ENCODE measurements around the gene TMEM120B. TPM values are rescaled to one million over a fixed set of nuclear protein-coding genes. Genes with fewer than 3 reads are reported as not detected.

TMEM120B gene
- polyA plus RNA-seq, 3 donors, result 10.4 to 16.8 (median 15.7) TPM

- DNase-seq, result no peak
Measured at GRCh38 chr12:121801595-121802484, 89.3 kb downstream of the TMEM120B start.

GRCh38 chr12:121802485-121802842 is 89.9 kb downstream of the TMEM120B start:
- no peak for DNase-seq

DNA sequence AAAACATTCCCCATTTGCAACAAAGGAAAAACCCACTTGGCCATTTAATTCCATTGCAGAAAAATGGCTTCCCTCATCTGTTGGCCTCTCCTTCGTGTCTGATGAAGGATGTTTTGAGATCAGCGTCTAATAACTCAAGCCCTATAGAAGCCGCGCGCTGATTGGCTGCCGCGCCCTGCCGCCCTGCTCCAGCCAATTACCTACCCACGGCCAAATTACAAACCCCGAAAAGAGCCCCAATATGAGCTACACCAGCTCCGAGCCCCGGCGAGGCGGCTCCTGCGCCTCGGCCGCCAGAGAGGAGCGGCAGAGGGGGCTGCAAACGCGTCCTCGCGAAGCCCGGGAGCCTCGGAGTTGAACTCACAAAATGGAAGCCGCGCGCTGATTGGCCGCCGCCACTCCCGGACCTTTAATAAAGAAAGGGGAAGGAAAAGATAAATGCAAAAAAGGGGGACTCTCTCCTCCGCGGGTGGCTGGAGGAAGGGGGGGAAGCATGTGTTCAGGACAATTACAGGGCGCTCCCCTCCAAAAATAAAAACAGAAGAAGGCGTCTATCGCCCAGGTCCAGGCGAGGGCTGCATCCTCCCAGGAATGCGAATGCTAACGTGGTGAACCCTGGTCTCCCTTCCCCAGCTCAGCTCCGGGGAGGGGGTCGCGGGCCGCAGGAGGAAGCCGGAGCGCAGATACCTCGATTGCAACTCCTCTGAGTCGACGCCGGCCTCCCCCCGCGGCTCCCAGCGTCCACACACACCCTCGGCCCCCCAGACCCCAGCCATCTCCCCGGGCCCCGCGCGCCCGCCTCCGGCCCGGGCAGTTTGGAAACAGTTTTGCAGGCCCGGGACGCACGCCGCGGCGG is 90.5 kb downstream of the TMEM120B start:
- DNase-seq, result peak; percentile 96

DNA sequence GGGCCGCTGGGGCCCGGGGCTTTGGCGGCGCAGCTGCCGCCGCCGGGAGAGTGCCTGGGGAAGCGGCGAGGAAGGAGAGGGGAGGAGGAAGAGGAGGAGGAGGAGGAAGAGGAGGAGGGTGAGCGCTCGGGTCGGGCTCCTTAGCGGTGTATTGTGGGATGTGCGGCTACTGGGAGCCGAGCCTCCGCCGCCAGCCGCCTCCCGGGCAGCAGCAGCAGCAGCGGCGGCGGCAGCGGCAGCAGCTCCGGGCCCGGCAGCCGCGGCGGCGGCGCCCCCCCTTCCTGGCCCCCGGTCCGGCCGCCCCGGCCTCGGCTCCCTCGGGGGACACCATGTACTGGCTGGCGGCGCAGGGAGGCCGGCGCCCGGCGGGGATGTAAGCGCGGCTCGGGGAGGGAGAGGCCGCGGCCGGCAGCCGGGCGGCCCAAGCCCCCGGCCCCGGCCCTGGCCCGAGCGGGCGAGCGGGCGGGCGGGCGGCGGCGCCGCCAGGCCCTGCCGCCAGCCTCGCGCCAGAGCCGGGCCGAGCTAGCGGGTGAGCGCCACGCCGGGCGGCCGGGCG is 91.4 kb downstream of the TMEM120B start, which contains the start of gene SETD1B:
SETD1B (plus strand) TSS at position 149 of the 556 bp plus-strand sequence. CDS start 729 bp downstream, outside the sequence.
- no peak for DNase-seq

GRCh38 chr12:121804417-121805111 is 92.0 kb downstream of the TMEM120B start:
- DNase-seq, result no peak

- no peak for DNase-seq
Measured at GRCh38 chr12:121805171-121806008, 92.8 kb downstream of the TMEM120B start.

DNA sequence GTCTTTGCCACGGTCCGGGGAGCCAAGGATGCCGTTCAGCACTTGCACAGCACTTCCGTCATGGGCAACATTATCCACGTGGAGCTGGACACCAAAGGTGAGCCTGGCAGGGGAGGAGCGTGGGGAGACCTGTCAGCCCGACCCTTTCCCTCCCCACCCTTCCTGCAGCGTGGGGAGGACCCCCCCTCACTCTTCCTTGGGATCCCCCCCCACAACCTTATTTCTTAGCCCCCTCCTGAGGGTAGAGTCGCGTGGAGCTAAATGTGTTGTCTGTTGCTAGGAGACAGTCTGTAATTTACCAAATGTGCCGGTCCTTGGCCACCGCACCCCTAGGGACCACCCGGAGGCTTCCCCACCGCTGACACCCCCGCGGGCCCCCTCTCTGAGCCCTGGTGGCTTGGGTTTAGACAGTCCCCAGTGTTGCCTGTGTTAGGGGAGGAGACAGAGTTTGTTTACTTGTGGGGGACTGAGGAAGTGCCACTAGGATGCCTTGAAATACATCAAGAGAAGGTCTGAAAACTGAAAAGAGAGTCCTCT is 93.5 kb downstream of the TMEM120B start:
- DNase-seq, result no peak

- no peak for DNase-seq
Measured at GRCh38 chr12:121806546-121807423, 94.2 kb downstream of the TMEM120B start.

- DNase-seq, result no peak
Measured at GRCh38 chr12:121807642-121808347, 95.2 kb downstream of the TMEM120B start.

GRCh38 chr12:121808623-121809022 is 96.1 kb downstream of the TMEM120B start:
- DNase-seq, result no peak

- DNase-seq, result no peak
Measured at GRCh38 chr12:121809712-121810116, 97.2 kb downstream of the TMEM120B start.

GRCh38 chr12:121810234-121810817 is 97.8 kb downstream of the TMEM120B start:
- no peak for DNase-seq

DNA sequence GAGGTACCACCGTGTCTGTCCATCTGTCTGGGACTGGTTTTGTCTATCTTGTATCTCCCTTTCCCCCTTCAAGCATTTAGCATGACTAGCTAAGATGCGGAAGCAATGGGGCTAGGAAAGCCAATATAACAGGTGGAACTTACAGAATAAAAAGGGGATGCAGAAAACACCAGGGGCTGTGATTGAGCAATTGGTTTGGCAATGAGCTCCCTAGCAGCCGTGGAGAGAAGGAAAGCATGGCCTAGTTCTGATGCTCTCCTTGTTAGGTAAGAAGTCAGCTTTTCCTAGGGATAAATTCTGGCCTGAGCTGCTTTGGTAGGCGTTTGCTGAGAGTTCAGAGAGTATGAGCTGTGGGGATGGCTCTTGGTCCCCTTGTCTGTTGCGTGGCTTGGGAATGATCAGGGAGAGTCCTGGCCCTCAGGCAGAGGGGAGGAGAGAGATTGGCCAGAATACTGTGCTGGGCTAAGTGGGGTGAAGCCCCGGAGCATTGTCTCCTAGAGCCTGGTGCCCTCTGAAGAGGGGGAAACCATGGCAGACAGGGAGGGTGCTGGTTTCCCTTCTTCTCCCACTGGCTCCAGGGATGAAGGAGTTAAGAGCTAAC is 98.4 kb downstream of the TMEM120B start:
- DNase-seq, result no peak

- DNase-seq, result no peak
Measured at GRCh38 chr12:121811434-121812319, 99.1 kb downstream of the TMEM120B start.

DNA sequence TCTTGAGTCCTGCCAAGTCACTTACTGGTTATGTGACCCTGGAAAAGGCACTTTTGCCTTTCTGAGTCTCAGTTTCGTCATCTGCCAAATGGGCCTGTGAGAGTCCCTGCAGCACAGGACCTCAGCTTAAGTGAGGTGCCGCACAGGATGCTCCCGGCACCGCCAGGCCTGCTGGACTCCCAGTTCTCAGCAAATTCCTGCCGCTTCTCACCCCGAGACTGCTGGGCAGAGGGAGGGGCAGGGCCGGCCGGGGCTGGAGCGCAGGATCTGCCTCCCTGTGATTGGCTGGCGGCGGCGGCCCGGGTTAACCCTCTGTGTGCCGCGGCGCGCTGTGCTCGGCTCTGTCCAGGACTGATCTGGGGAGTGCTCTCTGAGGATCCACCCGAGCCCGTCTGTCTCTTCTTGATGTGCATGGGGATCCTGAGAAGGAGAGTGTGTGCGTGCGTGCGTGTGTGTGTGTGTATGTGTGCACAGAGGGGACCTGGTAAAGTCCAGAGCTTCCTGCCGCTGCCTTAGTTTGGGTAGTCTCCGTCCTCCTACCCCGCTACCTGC is 99.8 kb downstream of the TMEM120B start:
- no peak for DNase-seq
